Small intestine (tissue), 7 donors: ENCODE measurements around the gene CACNB4. TPM values are rescaled to one million over a fixed set of nuclear protein-coding genes. Genes with fewer than 3 reads are reported as not detected.

Experiments
- DNase-seq, 2 donors: peaks; one replicate each; pipeline versions ENCODE4 v3.0.0 to v3.0.0-alpha.2; 2013
- FAIRE-seq: peaks from 2 replicates; lab custom pipeline; 2012; peaks lifted over from hg19 to GRCh38; lab: Jason Lieb, UNC
- H3K27ac ChIP-seq, 3 donors: one replicate each; pipeline ENCODE4 v1.5.1; 2013; ENCODE audit warnings: low read length in 2 of 3, mild to moderate bottlenecking in 2 of 3, control low read depth in 1 of 3, inconsistent platforms in 1 of 3, low read depth in 1 of 3, moderate library complexity in 1 of 3
- H3K27me3 ChIP-seq, 3 donors: one replicate each; pipeline ENCODE4 v1.6.1; 2013; ENCODE audit warnings: low read length in 3 of 3, inconsistent platforms in 1 of 3; ENCODE audit not compliant: control insufficient read depth in 3 of 3, insufficient read depth in 3 of 3
- H3K36me3 ChIP-seq, 3 donors: one replicate each; pipeline ENCODE4 v1.6.1; 2013; ENCODE audit warnings: low read length in 3 of 3, inconsistent platforms in 1 of 3, low read depth in 1 of 3, mild to moderate bottlenecking in 1 of 3, moderate library complexity in 1 of 3; ENCODE audit not compliant: control insufficient read depth in 3 of 3, insufficient read depth in 2 of 3
- H3K4me1 ChIP-seq, 3 donors: one replicate each; pipeline ENCODE4 v1.6.1; 2013; ENCODE audit warnings: low read length in 2 of 3, inconsistent platforms in 1 of 3, low read depth in 1 of 3, mild to moderate bottlenecking in 1 of 3, moderate library complexity in 1 of 3; ENCODE audit not compliant: control insufficient read depth in 3 of 3, insufficient read depth in 2 of 3
- H3K4me3 ChIP-seq, 3 donors: one replicate each; pipeline ENCODE4 v1.5.1; 2013; ENCODE audit warnings: low read length in 3 of 3, control low read depth in 1 of 3, inconsistent platforms in 1 of 3, low read depth in 1 of 3, mild to moderate bottlenecking in 1 of 3, moderate library complexity in 1 of 3
- H3K9me3 ChIP-seq, 2 donors: one replicate each; pipeline ENCODE4 v1.6.1; 2013; ENCODE audit warnings: low read depth in 1 of 2, low read length in 1 of 2; ENCODE audit not compliant: control insufficient read depth in 2 of 2, insufficient read depth in 1 of 2
- WGBS, 3 donors: extraction: QIAGEN DNeasy Blood & Tissue Kit; methylation state at CpG; one replicate each; pipeline ENCODE4 v1.1.7; 2013; 5-methylcytosine and 5-hydroxymethylcytosine counted together
- polyA plus RNA-seq, 4 donors: library from polyadenylated mRNA; stranded (reverse) in 3 of 4; unstranded in 1 of 4; fragments of 200-250 nt in 3 of 4; fragments of 120-200 nt in 1 of 4; gene quantifications; one replicate each; pipeline versions ENCODE4 v1.2.1 to v1.2.3, GENCODE V29; 2013
- donor health status: healthy with polysubstance abuse.
- donor health status: control.
- donor health status: control.
- donor health status: Bipolar disorder and iron deficiency.
- donor health status: healthy.

CACNB4 gene
- polyA plus RNA-seq, 4 donors = 0.27 to 1.3 (median 0.27) TPM; not detected in 1

DNA sequence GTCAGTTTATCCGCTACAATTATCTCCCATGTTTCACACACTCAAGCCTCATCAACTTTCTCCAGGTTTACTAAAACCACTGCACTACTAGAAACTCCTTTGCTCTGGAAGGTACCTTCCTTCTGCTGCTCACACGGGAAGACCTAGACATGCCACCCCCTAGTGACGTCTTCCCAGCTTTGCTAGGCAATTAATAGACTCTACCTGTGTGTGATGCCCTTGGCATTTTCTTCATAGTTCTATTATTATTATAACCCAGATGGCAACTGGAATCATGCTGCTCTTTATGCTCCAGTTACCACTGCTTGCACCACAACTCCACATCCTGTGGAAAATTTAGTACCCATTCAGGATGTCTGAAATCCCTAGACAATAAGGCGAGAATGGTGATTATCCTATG, 42.4 kb downstream of the CACNB4 start:
- H3K27me3 ChIP-seq = no peaks in the 10 kb centered on the region
- FAIRE-seq (no peak), DNase-seq (no peak)
- no peak overlapping the region for H3K27ac ChIP-seq
- H3K36me3 ChIP-seq = no peaks in the 10 kb centered on the region
- H3K9me3 ChIP-seq = peaks cover 0 to 9% of the 10 kb centered on the region in 2 donors
- H3K4me3 ChIP-seq = no peak overlapping the region
- no peaks in the 10 kb centered on the region for H3K4me1 ChIP-seq
- WGBS, 3 donors = 64 to 84% (median 83%) methylated on average over 4 of the region's 4 CpGs

DNA sequence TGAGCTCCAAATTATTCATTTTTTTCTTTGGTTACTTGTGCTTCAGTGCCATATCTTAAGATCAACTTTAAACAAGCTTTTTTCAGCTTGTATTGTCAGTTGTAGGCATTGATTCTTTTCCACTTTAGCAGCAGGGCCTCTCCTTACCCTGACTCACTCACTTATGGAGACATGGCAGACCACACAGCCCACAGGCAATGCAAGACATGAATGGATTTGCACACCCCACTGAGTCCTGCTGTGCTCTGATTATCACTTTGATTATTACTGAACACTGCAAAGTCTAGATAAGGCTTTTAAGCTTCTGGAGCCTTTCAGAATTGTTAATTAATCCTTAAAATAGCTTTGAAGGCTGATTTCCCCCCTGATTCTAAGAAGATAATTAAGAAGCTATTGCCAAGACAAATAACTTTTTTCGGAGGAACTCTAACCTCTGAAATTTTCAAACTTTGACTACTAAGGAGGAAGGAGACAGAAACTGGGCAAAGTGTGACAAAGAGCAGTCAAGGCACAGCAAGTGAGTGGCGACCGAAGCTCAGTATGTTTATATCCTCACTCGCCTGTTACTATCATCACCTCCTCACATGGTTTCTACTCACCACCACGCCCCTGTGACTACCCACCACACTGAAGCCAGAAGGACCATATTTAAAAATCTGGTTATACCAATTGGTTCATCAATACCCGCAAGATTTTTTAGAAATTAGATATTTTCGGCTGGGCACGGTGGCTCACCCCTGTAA, 43.3 kb downstream of the CACNB4 start:
- Histone ChIP-seq H3K4me1 (no peaks in the 10 kb centered on the region), H3K4me3 (no peak overlapping the region), H3K9me3 (peaks cover 0 to 9% of the 10 kb centered on the region in 2 donors), H3K27ac (no peak overlapping the region), H3K36me3 (no peaks in the 10 kb centered on the region), H3K27me3 (no peaks in the 10 kb centered on the region)
- FAIRE-seq (no peak), DNase-seq (no peak)
- 86 to 89% (median 86%) methylated on average over 8 of the region's 8 CpGs for WGBS, 3 donors

DNA sequence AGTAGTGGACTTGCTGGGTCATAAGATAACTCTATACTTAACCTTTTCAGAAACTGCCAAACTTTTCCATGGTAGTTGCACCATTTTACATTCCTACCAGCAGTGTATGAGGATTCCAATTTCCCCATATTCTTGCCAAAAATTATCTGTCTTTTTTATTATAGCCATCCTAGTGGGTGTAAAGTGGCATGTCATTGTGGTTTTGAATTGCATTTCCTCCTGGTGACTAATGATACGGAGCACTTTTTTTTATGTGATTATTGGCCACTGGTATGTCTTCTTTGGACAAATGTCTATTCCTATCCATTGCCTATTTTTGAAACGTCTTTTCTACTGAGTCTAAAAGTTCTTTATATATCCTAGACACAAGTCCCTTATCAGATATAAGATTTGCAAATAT, 44.3 kb downstream of the CACNB4 start:
- DNase-seq = no peak
- Histone ChIP-seq H3K27ac (no peak overlapping the region), H3K4me1 (no peaks in the 10 kb centered on the region), H3K9me3 (peaks cover 0 to 9% of the 10 kb centered on the region in 2 donors), H3K4me3 (no peak overlapping the region), H3K27me3 (no peaks in the 10 kb centered on the region), H3K36me3 (no peaks in the 10 kb centered on the region)
- WGBS, 3 donors = 40 to 56% (median 41%) methylated on average over 2 of the region's 2 CpGs
- FAIRE-seq = no peak

DNA sequence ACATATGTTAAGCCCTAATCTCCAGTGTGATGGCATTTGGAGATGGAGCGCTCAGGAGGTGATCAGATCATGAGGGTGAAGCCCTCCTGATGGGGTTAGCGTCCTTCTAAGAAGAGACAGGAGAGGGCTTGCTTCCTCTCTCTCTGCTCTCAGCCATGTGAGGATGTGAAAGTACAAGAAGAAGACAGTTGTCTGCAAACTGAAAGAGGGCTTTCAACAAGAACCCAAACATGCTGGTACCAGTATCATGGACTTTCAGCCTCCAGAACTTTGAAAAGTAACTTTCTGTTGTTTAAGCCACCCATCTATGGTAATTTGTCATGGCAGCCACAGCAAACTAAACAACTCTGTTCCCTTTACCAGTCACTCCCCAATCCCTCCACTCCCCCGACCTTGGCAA, 47.4 kb downstream of the CACNB4 start:
- FAIRE-seq (no peak), DNase-seq (no peak)
- Histone ChIP-seq H3K27ac (no peak overlapping the region), H3K9me3 (no peaks in the 10 kb centered on the region), H3K27me3 (no peaks in the 10 kb centered on the region), H3K4me3 (no peak overlapping the region), H3K4me1 (no peaks in the 10 kb centered on the region), H3K36me3 (no peaks in the 10 kb centered on the region)
- WGBS, 3 donors = 86 to 95% (median 86%) methylated on average over 3 of the region's 3 CpGs

DNA sequence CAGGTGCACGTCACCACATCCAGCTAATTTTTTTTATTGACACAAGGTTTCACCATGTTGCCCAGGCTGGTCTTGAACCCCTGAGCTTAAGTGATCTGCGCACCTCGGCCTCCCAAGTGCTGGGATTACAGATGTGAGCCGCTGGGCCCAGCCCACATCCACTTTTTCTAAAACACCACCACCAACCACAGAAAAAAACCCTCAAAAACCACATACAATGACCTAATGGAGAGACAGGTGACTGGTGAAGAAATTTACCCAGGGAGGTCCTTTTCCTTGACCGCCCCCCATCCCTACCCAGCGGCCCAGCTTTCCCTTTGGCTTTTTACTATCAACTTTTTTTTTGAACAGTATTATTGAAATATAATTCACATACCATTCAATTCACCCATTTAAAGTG, 47.9 kb downstream of the CACNB4 start:
- H3K4me1 ChIP-seq = no peaks in the 10 kb centered on the region
- H3K27me3 ChIP-seq = no peaks in the 10 kb centered on the region
- H3K36me3 ChIP-seq = no peaks in the 10 kb centered on the region
- no peak overlapping the region for H3K4me3 ChIP-seq
- WGBS, 3 donors = 90 to 92% (median 91%) methylated on average over 6 of the region's 6 CpGs
- H3K27ac ChIP-seq = no peak overlapping the region
- DNase-seq = no peak
- no peaks in the 10 kb centered on the region for H3K9me3 ChIP-seq
- no peak for FAIRE-seq

DNA sequence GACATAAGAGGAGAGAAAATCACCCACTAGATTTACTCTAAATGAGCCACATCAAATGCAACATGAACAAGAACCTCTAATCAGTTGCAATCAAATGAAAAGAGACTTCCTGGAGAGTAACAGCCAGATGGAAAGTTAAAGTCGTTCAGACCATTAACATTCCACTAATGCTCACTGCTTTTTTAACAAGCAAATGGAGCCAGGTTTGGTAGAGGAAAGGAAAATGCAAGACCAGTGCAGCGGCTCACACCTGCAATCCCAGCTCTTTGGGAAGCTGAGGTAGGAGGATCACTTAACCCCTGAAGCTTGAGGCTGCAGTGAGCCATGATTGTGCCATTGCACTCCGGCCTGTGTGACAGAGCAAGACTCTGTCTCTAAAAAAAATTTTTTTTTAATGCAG, 48.5 kb downstream of the CACNB4 start:
- Histone ChIP-seq H3K27me3 (no peaks in the 10 kb centered on the region), H3K4me3 (no peak overlapping the region), H3K4me1 (no peaks in the 10 kb centered on the region), H3K27ac (no peak overlapping the region), H3K9me3 (no peaks in the 10 kb centered on the region), H3K36me3 (no peaks in the 10 kb centered on the region)
- FAIRE-seq (no peak), DNase-seq (no peak)
- WGBS, 3 donors = 65 to 71% (median 68%) methylated on average over 3 of the region's 3 CpGs

DNA sequence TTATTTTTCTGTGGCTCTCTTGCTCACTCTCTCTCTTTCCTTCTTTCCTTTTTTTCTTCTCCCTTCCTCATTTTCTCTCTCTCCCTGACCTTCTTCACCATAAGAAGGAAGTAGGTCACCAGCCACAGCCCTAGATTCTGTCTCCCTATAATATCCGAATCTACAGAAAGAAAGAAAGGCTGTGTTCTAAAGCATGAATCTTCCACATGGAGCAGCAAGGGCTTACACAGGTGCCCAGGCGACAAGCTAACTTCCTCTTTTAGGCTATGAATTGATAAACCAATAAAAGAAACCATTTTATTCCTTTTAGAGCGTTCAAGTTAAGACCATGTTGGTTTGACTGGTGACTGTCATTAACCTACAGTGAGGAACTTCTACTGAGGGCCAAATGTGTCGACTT, 49.3 kb downstream of the CACNB4 start:
- 72 to 87% (median 77%) methylated on average over 4 of the region's 4 CpGs for WGBS, 3 donors

DNA sequence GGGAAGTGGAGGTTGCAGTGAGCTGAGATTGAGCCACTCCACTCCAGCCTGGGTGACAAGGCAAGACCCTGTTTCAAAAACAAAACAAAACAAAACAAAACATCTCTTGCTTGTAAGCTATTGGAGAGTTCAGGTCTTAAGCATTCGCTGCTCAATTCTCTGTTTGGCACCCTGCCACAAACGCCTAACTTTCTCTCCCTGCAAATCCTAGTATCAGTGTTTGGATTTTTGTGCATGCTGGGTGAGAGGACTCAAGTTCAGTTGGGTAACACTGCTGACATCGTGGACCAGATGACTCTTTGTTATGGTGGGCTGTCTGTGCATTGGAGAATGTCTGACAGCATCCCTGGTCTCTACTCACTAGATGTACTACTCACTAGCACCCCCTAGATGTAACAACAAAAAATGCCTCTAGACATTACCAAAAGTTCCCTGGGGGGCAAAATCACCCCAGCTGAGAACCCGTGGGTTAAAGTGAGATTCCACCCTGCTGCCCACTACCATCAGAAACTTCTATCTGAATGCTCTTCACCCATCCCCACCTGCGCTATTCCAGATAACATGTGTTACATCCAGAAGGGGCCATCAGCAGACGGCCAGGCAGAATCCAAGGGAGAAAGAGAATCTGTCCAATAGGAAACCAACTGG, 50.9 kb downstream of the CACNB4 start:
- H3K27ac ChIP-seq = no peak overlapping the region
- H3K27me3 ChIP-seq = peaks cover 0 to 3% (median 0%) of the 10 kb centered on the region in 3 donors
- no peaks in the 10 kb centered on the region for H3K36me3 ChIP-seq
- H3K4me1 ChIP-seq = no peaks in the 10 kb centered on the region
- H3K9me3 ChIP-seq = no peaks in the 10 kb centered on the region
- H3K4me3 ChIP-seq = no peak overlapping the region
- WGBS, 3 donors = 73 to 78% (median 73%) methylated on average over 6 of the region's 6 CpGs
- DNase-seq (no peak), FAIRE-seq (no peak)

More for the DNA sequence above, 49.3 kb downstream of the CACNB4 start:
- no peak overlapping the region for H3K4me3 ChIP-seq
- no peaks in the 10 kb centered on the region for H3K27me3 ChIP-seq
- H3K9me3 ChIP-seq = no peaks in the 10 kb centered on the region
- H3K4me1 ChIP-seq = no peaks in the 10 kb centered on the region
- no peak for FAIRE-seq
- DNase-seq = no peak
- H3K27ac ChIP-seq = no peak overlapping the region
- no peaks in the 10 kb centered on the region for H3K36me3 ChIP-seq
